GM12873 (cell line): Measurements from ENCODE around the gene PRKAB1.

Experiments
- CTCF ChIP-seq: IDR thresholded peaks from 2 replicates; pipeline ENCODE4 v1.5.1; 2012; ENCODE audit warnings: low read depth, mild to moderate bottlenecking, moderate library complexity, low read length, control low read depth; ENCODE audit not compliant: insufficient read depth; ENCODE audit errors: missing control alignments

Gene PRKAB1

DNA sequence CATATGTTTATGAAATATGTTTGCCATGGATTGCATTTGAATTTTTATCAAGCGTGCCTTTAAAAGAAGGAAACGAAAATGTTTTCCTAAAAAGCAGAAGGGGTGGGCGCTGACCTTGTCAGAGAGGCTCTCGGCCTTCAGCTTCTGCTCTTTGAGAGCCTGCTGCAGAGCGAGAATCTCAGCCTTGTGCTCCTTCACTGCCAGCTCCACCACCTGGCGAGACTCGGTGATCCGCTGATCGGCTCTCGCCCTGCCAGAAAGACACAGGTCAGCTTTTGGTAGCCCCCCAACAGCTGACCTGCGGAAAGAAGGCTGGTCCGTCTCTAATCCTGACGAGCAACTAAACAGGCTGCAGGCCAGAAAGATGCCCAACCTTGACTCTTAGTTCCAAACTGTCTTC is 62.4 kb downstream of the PRKAB1 start:
- TF ChIP-seq CTCF: no peak
